GM23338 (cell line): ENCODE data around the gene FGGY. TPM values are rescaled to one million over a fixed set of nuclear protein-coding genes. Genes with fewer than 3 reads are reported as not detected.

Experiments
- ATAC-seq: fragments of 200-7000 bp; cut with Tn5 transposase; 3 replicates; pipeline ENCODE4 v1.9.1; 2020
- DNase-seq: peaks from one replicate; pipeline ENCODE4 v3.0.0-alpha.2; 2015; ENCODE audit warnings: low spot score
- H2AFZ ChIP-seq: fragments of 200-600 bp; sonication (generic); 2 replicates; pipeline ENCODE4 v1.8.0; 2016; ENCODE audit warnings: antibody characterized with exemption, mild to moderate bottlenecking, moderate library complexity
- H3F3A ChIP-seq: fragments of 200-600 bp; sonication (generic); replicated peaks from 2 replicates; pipeline ENCODE4 v1.8.0; 2017; ENCODE audit warnings: antibody characterized with exemption, mixed run types, low read depth
- H3K27ac ChIP-seq: fragments of 200-600 bp; sonication (generic); 2 replicates; pipeline ENCODE4 v1.6.1; 2016; ENCODE audit warnings: low read depth
- H3K27me3 ChIP-seq: fragments of 200-600 bp; sonication (generic); 2 replicates; pipeline ENCODE4 v1.8.0; 2016; ENCODE audit warnings: mild to moderate bottlenecking, mixed run types, moderate library complexity; ENCODE audit not compliant: insufficient read depth
- H3K36me3 ChIP-seq: fragments of 200-600 bp; sonication (generic); 2 replicates; pipeline ENCODE4 v1.8.0; 2016; ENCODE audit warnings: mild to moderate bottlenecking; ENCODE audit not compliant: insufficient read depth
- H3K4me1 ChIP-seq: fragments of 200-600 bp; sonication (generic); 2 replicates; pipeline ENCODE4 v1.8.0; 2016; ENCODE audit warnings: mild to moderate bottlenecking, moderate library complexity; ENCODE audit not compliant: insufficient read depth
- H3K4me2 ChIP-seq: fragments of 200-600 bp; sonication (generic); 2 replicates; pipeline ENCODE4 v1.7.1; 2017; ENCODE audit warnings: mixed run types
- H3K4me3 ChIP-seq: fragments of 200-600 bp; sonication (generic); 2 replicates; pipeline ENCODE4 v1.6.1; 2016; ENCODE audit warnings: mixed run types
- H3K79me2 ChIP-seq: fragments of 200-600 bp; sonication (generic); replicated peaks from 2 replicates; pipeline ENCODE4 v1.8.0; 2017; ENCODE audit warnings: mild to moderate bottlenecking; ENCODE audit not compliant: insufficient read depth
- H3K9me2 ChIP-seq: fragments of 200-600 bp; sonication (generic); 2 replicates; pipeline ENCODE4 v1.8.0; 2017; ENCODE audit not compliant: insufficient read depth
- H4K20me1 ChIP-seq: fragments of 200-600 bp; sonication (generic); replicated peaks from 2 replicates; pipeline ENCODE4 v1.8.0; 2017; ENCODE audit warnings: mild to moderate bottlenecking; ENCODE audit not compliant: insufficient read depth
- H3K27ac Mint-ChIP-seq: 2 replicates; pipeline ENCODE4 v1.8.0; 2020; ENCODE audit warnings: inconsistent platforms, mild to moderate bottlenecking, moderate library complexity, mixed read lengths
- H3K27me3 Mint-ChIP-seq: 3 replicates; pipeline ENCODE4 v1.8.0; 2022; ENCODE audit warnings: low read depth, mild to moderate bottlenecking, moderate library complexity, mixed read lengths, inconsistent platforms; ENCODE audit not compliant: insufficient read depth, poor library complexity
- H3K36me3 Mint-ChIP-seq: 3 replicates; pipeline ENCODE4 v1.8.0; 2021; ENCODE audit warnings: low read depth, mild to moderate bottlenecking, inconsistent platforms, moderate library complexity, mixed read lengths
- H3K4me1 Mint-ChIP-seq: 3 replicates; pipeline ENCODE4 v1.8.0; 2020; ENCODE audit warnings: mild to moderate bottlenecking, inconsistent platforms, mixed read lengths
- H3K4me3 Mint-ChIP-seq: 3 replicates; pipeline ENCODE4 v1.8.0; 2021; ENCODE audit warnings: moderate library complexity, mild to moderate bottlenecking, inconsistent platforms, mixed read lengths
- H3K9me3 Mint-ChIP-seq: 3 replicates; pipeline ENCODE4 v1.8.0; 2020; ENCODE audit warnings: moderate library complexity, mild to moderate bottlenecking, inconsistent platforms, mixed read lengths
- EZH2 ChIP-seq: fragments of 200-600 bp; sonication (generic); IDR thresholded peaks from one replicate; pipeline ENCODE4 v1.8.0; 2017; ENCODE audit warnings: antibody characterized with exemption, mild to moderate bottlenecking, low read depth; ENCODE audit not compliant: unreplicated experiment
- EZH2phosphoT487 ChIP-seq: fragments of 200-600 bp; sonication (generic); IDR thresholded peaks from one replicate; pipeline ENCODE4 v1.8.1; 2018; ENCODE audit warnings: antibody characterized with exemption; ENCODE audit not compliant: unreplicated experiment
- JUNB ChIP-seq: IDR thresholded peaks from one replicate; pipeline ENCODE4 v1.6.1; 2016; ENCODE audit warnings: antibody characterized with exemption; ENCODE audit not compliant: unreplicated experiment
- NANOG ChIP-seq: IDR thresholded peaks from 2 replicates; pipeline ENCODE4 v1.6.1; 2016; ENCODE audit warnings: antibody characterized with exemption, borderline replicate concordance
- POLR2AphosphoS5 ChIP-seq: IDR thresholded peaks from 2 replicates; pipeline ENCODE4 v1.6.1; 2016; ENCODE audit warnings: antibody characterized with exemption, low read depth
- ZNF331 ChIP-seq: fragments of 250-450 bp; sonication (Bioruptor Pico); IDR thresholded peaks from 2 replicates; pipeline ENCODE4 v1.5.0; 2020; ENCODE audit warnings: low read depth, mild to moderate bottlenecking, moderate library complexity
- polyA plus RNA-seq: library from polyadenylated mRNA; unstranded; fragments of >200 nt; fragmentation: Nextera tagmentation; extraction: Ambion mirVana; gene quantifications from 2 replicates; pipeline ENCODE4 v1.2.1, GENCODE V29; 2016
- total RNA-seq: library from RNA; depleted of rRNA; stranded (reverse); fragments of >200 nt; shearing (Covaris generic); gene quantifications from 2 replicates; pipeline ENCODE4 v1.2.3, GENCODE V29; 2014
- TF ChIP-seq, protein P1 (sequence below): fragments of 250-450 bp; sonication (Bioruptor Pico); IDR thresholded peaks from 2 replicates; pipeline ENCODE4 v1.5.0; 2020; ENCODE audit warnings: mild to moderate bottlenecking, moderate library complexity
- TF ChIP-seq, protein P2 (sequence below): IDR thresholded peaks from 2 replicates; pipeline ENCODE4 v1.6.1; 2016; ENCODE audit warnings: antibody characterized with exemption
- TF ChIP-seq, protein P3 (sequence below): IDR thresholded peaks from one replicate; pipeline ENCODE4 v1.6.1; 2018; ENCODE audit warnings: antibody characterized with exemption; ENCODE audit not compliant: unreplicated experiment

The FGGY gene
- total and polyA plus RNA-seq, 2 experiments from 2014 or later = 10.9 to 21.4 TPM

DNA sequence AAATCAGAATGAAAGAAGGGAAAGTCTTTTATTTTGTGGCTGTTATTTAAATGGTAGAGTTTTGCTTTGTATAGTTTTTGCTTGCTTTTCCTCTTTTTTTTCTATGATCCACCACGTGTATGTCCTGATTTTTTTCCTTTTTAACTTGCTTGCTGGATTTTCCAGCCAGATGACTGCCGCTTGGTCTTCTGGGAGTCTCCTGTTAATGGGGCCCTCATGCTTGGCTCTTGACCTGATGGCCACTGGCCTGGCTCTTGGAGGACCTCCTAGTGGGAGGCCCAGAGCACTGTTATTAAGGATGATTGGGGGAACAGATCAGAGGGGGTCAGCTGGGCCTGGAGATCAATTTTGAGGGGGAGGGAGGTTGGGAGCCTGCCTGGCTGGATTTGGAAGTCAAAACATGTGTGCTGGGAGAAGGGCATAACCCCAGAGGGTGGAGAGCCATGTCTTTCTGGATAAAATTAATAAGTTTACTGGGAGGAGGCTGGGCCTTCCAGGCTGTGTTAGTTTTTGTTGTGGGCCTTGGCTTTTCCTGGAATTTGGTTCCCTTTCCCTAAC, 1.2 kb downstream of the FGGY start:
- Mint-ChIP-seq H3K27ac (no peak overlapping the region; the same call in 1 of the 2 replicates), H3K9me3 (peaks cover 9% of the 10 kb centered on the region; the same call in 2 of the 3 replicates), H3K27me3 (no peaks in the 10 kb centered on the region), H3K4me1 (peaks cover 19% of the 10 kb centered on the region), H3K4me3 (peak overlapping the region; percentile 80), H3K36me3 (peaks cover 20% of the 10 kb centered on the region)
- Histone ChIP-seq H3K79me2 (no peaks in the 10 kb centered on the region; the same call in 1 of the 2 replicates), H4K20me1 (no peaks in the 10 kb centered on the region), H3K9me2 (no peaks in the 10 kb centered on the region; the same call in 1 of the 2 replicates), H2AFZ (no peak overlapping the region; the same call in 1 of the 2 replicates), H3K27me3 (0 out of 2 replicates have a peak, but pooled peaks cover 5% of the 10 kb centered on the region), H3F3A (0 out of 2 replicates have a peak, but pooled peaks cover 8% of the 10 kb centered on the region), H3K27ac (no peak overlapping the region), H3K4me1 (peaks cover 23% of the 10 kb centered on the region), H3K4me2 (peak overlapping the region; percentile 64), H3K4me3 (peak overlapping the region; percentile 50; the same call in 1 of the 2 replicates), H3K36me3 (peaks cover 4% of the 10 kb centered on the region; the same call in 1 of the 2 replicates)
- ATAC-seq (no peak), DNase-seq (no peak)
- TF ChIP-seq ZNF331 (CRISPR knock-in tag) = no peak
- TF ChIP-seq EZH2phosphoT487 = no peak
- TF ChIP-seq, protein P1, sequence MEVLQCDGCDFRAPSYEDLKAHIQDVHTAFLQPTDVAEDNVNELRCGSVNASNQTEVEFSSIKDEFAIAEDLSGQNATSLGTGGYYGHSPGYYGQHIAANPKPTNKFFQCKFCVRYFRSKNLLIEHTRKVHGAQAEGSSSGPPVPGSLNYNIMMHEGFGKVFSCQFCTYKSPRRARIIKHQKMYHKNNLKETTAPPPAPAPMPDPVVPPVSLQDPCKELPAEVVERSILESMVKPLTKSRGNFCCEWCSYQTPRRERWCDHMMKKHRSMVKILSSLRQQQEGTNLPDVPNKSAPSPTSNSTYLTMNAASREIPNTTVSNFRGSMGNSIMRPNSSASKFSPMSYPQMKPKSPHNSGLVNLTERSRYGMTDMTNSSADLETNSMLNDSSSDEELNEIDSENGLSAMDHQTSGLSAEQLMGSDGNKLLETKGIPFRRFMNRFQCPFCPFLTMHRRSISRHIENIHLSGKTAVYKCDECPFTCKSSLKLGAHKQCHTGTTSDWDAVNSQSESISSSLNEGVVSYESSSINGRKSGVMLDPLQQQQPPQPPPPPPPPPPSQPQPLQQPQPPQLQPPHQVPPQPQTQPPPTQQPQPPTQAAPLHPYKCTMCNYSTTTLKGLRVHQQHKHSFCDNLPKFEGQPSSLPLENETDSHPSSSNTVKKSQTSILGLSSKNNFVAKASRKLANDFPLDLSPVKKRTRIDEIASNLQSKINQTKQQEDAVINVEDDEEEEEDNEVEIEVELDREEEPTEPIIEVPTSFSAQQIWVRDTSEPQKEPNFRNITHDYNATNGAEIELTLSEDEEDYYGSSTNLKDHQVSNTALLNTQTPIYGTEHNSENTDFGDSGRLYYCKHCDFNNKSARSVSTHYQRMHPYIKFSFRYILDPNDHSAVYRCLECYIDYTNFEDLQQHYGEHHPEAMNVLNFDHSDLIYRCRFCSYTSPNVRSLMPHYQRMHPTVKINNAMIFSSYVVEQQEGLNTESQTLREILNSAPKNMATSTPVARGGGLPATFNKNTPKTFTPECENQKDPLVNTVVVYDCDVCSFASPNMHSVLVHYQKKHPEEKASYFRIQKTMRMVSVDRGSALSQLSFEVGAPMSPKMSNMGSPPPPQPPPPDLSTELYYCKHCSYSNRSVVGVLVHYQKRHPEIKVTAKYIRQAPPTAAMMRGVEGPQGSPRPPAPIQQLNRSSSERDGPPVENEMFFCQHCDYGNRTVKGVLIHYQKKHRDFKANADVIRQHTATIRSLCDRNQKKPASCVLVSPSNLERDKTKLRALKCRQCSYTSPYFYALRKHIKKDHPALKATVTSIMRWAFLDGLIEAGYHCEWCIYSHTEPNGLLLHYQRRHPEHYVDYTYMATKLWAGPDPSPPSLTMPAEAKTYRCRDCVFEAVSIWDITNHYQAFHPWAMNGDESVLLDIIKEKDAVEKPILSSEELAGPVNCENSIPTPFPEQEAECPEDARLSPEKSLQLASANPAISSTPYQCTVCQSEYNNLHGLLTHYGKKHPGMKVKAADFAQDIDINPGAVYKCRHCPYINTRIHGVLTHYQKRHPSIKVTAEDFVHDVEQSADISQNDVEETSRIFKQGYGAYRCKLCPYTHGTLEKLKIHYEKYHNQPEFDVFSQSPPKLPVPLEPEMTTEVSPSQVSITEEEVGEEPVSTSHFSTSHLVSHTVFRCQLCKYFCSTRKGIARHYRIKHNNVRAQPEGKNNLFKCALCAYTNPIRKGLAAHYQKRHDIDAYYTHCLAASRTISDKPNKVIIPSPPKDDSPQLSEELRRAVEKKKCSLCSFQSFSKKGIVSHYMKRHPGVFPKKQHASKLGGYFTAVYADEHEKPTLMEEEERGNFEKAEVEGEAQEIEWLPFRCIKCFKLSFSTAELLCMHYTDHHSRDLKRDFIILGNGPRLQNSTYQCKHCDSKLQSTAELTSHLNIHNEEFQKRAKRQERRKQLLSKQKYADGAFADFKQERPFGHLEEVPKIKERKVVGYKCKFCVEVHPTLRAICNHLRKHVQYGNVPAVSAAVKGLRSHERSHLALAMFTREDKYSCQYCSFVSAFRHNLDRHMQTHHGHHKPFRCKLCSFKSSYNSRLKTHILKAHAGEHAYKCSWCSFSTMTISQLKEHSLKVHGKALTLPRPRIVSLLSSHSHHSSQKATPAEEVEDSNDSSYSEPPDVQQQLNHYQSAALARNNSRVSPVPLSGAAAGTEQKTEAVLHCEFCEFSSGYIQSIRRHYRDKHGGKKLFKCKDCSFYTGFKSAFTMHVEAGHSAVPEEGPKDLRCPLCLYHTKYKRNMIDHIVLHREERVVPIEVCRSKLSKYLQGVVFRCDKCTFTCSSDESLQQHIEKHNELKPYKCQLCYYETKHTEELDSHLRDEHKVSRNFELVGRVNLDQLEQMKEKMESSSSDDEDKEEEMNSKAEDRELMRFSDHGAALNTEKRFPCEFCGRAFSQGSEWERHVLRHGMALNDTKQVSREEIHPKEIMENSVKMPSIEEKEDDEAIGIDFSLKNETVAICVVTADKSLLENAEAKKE (CRISPR knock-in tag) = no peak
- TF ChIP-seq, protein P2, sequence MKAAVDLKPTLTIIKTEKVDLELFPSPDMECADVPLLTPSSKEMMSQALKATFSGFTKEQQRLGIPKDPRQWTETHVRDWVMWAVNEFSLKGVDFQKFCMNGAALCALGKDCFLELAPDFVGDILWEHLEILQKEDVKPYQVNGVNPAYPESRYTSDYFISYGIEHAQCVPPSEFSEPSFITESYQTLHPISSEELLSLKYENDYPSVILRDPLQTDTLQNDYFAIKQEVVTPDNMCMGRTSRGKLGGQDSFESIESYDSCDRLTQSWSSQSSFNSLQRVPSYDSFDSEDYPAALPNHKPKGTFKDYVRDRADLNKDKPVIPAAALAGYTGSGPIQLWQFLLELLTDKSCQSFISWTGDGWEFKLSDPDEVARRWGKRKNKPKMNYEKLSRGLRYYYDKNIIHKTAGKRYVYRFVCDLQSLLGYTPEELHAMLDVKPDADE = no peak
- TF ChIP-seq POLR2AphosphoS5 = no peak
- TF ChIP-seq JUNB = no peak
- TF ChIP-seq, protein P3, sequence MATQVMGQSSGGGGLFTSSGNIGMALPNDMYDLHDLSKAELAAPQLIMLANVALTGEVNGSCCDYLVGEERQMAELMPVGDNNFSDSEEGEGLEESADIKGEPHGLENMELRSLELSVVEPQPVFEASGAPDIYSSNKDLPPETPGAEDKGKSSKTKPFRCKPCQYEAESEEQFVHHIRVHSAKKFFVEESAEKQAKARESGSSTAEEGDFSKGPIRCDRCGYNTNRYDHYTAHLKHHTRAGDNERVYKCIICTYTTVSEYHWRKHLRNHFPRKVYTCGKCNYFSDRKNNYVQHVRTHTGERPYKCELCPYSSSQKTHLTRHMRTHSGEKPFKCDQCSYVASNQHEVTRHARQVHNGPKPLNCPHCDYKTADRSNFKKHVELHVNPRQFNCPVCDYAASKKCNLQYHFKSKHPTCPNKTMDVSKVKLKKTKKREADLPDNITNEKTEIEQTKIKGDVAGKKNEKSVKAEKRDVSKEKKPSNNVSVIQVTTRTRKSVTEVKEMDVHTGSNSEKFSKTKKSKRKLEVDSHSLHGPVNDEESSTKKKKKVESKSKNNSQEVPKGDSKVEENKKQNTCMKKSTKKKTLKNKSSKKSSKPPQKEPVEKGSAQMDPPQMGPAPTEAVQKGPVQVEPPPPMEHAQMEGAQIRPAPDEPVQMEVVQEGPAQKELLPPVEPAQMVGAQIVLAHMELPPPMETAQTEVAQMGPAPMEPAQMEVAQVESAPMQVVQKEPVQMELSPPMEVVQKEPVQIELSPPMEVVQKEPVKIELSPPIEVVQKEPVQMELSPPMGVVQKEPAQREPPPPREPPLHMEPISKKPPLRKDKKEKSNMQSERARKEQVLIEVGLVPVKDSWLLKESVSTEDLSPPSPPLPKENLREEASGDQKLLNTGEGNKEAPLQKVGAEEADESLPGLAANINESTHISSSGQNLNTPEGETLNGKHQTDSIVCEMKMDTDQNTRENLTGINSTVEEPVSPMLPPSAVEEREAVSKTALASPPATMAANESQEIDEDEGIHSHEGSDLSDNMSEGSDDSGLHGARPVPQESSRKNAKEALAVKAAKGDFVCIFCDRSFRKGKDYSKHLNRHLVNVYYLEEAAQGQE = no peak
- TF ChIP-seq EZH2 = no peak
- TF ChIP-seq NANOG = no peak
